ENCODE results near the gene FAM76A.

DNA sequence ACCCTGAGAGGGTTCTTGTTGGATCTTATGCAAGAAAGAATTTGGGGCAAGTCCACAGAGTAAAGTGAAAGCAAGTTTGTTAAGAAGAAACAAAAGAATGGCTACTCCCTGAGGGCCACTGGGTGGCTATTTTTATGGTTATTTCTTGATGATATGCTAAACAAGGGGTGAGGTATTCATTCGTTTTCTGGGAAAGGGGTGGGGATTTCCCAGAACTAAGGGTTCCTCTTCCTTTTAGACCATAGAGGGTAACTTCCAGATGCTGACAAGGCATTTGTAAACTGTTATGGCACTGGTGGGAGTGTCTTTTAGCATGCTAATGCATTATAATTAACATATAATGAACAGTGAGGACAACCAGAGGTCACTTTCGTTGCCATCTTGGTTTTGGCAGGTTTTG lies 35.6 kb upstream of the FAM76A start:
- TF ChIP-seq CTCF (IDR thresholded peaks at IDR 0.05): no peak
- TF ChIP-seq POLR2AphosphoS5 (IDR thresholded peaks at IDR 0.05): no peak
- no peak for TF ChIP-seq POLR2A (IDR thresholded peaks at IDR 0.05)
- no peak for TF ChIP-seq EP300 (IDR thresholded peaks at IDR 0.05)

Measured in stomach (tissue), 4 donors.